Adipose tissue (tissue), 3 donors: Measurements from ENCODE around the gene KIF25. TPM values are rescaled to one million over a fixed set of nuclear protein-coding genes. Genes with fewer than 3 reads are reported as not detected.

Source experiments
- H3K27ac ChIP-seq: one replicate; pipeline ENCODE4 v1.5.1; 2013; ENCODE audit warnings: low read depth, low read length
- WGBS, 3 donors: extraction: QIAGEN DNeasy Blood & Tissue Kit; methylation state at CpG; one replicate each; pipeline ENCODE4 v1.1.7; 2013; 5-methylcytosine and 5-hydroxymethylcytosine counted together
- polyA plus RNA-seq, 3 donors: library from polyadenylated mRNA; stranded (reverse); fragments of 200-250 nt; gene quantifications; one replicate each; pipeline ENCODE4 v1.2.3, GENCODE V29; 2013
- donor health status: healthy with polysubstance abuse.
- donor health status: Bipolar disorder and iron deficiency.
- donor health status: healthy.

Gene KIF25
- polyA plus RNA-seq, 3 donors: 0.22 to 1.6 (median 0.65) TPM

DNA sequence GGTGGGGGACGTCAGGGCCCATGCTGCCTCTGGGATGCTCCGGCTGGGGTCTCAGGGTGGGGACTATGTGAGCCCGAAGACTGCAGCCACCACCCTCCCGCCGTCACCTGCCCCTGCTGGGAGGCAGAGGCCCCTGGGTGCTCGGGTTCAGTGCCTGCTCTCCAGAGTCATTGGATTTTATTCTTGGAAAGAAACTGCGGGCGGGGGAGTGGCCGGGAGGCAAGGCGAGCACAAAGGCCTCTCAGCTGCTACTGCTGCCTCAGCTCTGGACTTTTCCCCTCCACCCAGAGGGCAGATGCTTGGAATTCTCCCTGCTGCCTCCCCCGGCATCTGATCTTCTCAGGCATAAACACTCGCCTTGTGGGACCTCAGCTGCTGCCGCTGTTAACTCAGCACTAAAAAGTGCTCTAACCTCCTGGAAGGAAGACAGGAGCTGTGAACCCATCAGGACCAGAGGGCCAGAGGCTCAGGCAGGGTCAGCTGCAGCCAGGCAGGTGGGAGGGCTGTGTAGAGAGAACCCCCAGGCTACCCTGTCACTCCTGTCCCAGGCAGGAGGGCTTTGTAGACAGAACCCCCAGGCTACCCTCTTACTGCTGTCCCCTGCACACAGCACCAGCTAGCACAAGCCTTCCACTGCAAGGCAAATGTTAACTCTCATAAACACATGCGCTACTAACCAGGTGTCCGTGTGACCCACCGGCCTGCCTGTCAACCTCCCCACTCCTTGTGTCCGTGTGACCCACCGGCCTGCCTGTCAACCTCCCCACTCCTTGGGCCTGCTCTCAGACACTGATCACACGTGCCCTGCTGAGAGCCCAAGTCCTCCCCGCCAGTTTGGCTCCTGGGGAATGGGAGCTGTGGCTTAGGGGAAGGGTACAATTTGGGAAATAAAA is 90.9 kb downstream of the KIF25 start:
- 56 to 81% (median 63%) methylated on average over 20 of the region's 20 CpGs for WGBS, 3 donors
- no peak overlapping the region for H3K27ac ChIP-seq

GRCh38 chr6:168089186-168090063 is 92.0 kb downstream of the KIF25 start:
- no peak overlapping the region for H3K27ac ChIP-seq
- 77 to 84% (median 82%) methylated on average over 29 to 34 of the region's 34 CpGs for WGBS, 3 donors

DNA sequence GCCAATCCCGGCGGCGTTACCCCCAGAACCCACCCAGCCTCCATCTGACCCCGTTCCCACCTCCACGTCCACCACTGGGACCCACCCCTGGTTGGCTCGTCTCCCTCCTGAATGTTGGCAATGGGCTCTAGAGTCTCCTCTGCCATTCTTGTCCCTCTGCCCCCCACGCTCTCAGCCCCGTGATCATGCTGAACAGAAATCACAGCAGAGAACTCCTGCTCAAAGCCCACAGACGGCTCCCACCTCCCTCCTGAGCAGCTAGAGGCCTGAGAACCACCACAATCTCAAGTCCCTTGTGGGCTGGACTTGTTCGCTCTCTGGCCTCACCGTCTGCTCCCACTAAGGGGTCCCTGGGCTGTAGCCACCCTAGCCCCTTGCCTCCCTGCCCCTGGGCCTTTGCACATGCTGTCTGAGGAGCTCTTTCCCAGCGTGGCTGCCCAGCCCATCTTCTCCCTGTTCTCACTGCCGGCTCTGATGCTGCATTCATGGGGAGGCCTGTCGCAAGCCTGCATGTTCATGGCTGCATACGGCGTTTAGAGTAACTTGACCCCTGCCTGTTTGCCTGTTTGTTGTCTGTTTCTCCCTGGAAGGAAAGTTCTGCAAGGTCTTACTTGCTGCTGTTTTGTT is 92.7 kb downstream of the KIF25 start:
- H3K27ac ChIP-seq: no peak overlapping the region
- WGBS, 3 donors: 75 to 90% (median 77%) methylated on average over 16 of the region's 16 CpGs

DNA sequence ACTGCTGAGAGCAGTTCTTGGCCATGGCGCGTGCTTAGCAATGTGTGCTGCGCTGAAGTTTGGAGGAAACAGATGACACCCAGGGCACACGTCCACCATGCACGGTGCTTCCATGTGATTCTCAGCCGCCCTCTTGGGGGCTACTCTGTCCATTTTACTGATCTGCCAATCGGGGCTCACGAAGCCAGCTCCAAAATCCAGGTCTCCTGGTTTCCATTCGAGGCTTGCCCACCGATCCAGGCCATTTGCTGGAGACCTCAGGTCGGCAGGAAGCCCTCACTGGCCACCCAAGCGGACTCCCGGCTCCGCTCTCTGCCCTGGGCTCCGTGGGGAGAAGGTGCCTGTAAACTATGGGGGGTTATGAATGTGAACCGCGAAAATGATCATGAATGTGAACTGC is 93.2 kb downstream of the KIF25 start:
- WGBS, 3 donors: 80 to 88% (median 84%) methylated on average over 17 of the region's 17 CpGs
- no peak overlapping the region for H3K27ac ChIP-seq

GRCh38 chr6:168091381-168092264 is 94.2 kb downstream of the KIF25 start:
- H3K27ac ChIP-seq: no peak overlapping the region
- 91 to 92% (median 91%) methylated on average over 28 of the region's 28 CpGs for WGBS, 3 donors

- no peak overlapping the region for H3K27ac ChIP-seq
- 84 to 88% (median 87%) methylated on average over 8 of the region's 8 CpGs for WGBS, 3 donors
Observed at GRCh38 chr6:168092541-168092940, 95.1 kb downstream of the KIF25 start.

- WGBS, 3 donors: 51 to 87% (median 81%) methylated on average over 12 of the region's 12 CpGs
- H3K27ac ChIP-seq: no peak overlapping the region
Observed at GRCh38 chr6:168093071-168093505, 95.6 kb downstream of the KIF25 start.

- no peak overlapping the region for H3K27ac ChIP-seq
- WGBS, 3 donors: 87 to 94% (median 87%) methylated on average over 11 of the region's 11 CpGs
Observed at GRCh38 chr6:168093634-168094033, 96.2 kb downstream of the KIF25 start.

Other genes starting within 250 kb of the KIF25 start
- gene AFDN, start 170.8 kb upstream of the KIF25 start, polyA plus RNA-seq: 10 to 100 TPM; 29.4 to 45.3 (median 29.8) TPM
- gene FRMD1, start 81.5 kb downstream of the KIF25 start, polyA plus RNA-seq: 1 to 10 TPM in 2 of 3 donors, under 1 TPM in 1; 0.06 to 2.6 (median 1.3) TPM